AG04449 (cell line): ENCODE measurements around the gene SPTB.

Experiments
- CTCF ChIA-PET: fragments of 350-600 bp; formaldehyde crosslinking; extraction: SDS; loops from one replicate; lab custom pipeline; 2021; ENCODE audit warnings: antibody characterized with exemption; lab: Yijun Ruan, JAX
- POLR2A ChIA-PET: fragments of 400-600, 350-600 bp; formaldehyde crosslinking; extraction: SDS; loops from one replicate; lab custom pipeline; 2020; ENCODE audit warnings: antibody characterized with exemption, inconsistent platforms; lab: Yijun Ruan, JAX
- DNase-seq: peaks from one replicate; pipeline ENCODE4 v3.0.0-alpha.2; 2010; ENCODE audit warnings: low read depth, low spot score
- H3K4me3 ChIP-seq: 2 replicates; pipeline ENCODE4 v1.5.1; 2011; ENCODE audit warnings: low read depth, mild to moderate bottlenecking, control low read depth, low read length
- TF ChIP-seq, protein P1 (sequence below): IDR thresholded peaks from one replicate; pipeline ENCODE4 v1.5.1; 2011; ENCODE audit warnings: mild to moderate bottlenecking, moderate library complexity, low read length, control low read depth, inconsistent platforms; ENCODE audit not compliant: insufficient read depth; ENCODE audit errors: missing control alignments

SPTB gene

DNA sequence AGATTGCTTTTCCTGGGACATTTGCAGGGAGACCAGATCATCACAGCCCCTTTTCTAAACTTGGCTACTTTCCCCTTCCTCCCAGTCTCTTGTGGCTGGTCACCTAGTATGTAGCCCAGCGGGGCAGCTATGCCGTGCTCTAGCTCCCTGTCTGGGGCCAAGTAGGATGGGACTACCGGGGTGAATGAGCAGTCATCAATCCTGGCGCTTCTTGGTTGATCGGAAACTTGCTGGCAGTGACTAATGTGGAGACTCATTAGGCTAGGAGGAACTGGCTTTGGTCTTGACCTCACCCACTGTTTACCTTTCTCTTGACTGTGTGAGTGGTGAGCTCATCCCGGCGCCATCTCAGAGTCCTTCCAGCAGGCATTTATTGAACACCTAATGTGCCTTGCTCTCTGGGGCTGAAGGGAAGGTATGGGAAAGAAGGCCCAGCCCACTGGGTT is 159.6 kb downstream of the SPTB start:
- TF ChIP-seq, protein P1, sequence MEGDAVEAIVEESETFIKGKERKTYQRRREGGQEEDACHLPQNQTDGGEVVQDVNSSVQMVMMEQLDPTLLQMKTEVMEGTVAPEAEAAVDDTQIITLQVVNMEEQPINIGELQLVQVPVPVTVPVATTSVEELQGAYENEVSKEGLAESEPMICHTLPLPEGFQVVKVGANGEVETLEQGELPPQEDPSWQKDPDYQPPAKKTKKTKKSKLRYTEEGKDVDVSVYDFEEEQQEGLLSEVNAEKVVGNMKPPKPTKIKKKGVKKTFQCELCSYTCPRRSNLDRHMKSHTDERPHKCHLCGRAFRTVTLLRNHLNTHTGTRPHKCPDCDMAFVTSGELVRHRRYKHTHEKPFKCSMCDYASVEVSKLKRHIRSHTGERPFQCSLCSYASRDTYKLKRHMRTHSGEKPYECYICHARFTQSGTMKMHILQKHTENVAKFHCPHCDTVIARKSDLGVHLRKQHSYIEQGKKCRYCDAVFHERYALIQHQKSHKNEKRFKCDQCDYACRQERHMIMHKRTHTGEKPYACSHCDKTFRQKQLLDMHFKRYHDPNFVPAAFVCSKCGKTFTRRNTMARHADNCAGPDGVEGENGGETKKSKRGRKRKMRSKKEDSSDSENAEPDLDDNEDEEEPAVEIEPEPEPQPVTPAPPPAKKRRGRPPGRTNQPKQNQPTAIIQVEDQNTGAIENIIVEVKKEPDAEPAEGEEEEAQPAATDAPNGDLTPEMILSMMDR: no peak
- DNase-seq: peak; percentile 59
- ChIA-PET POLR2A (no interaction called here), CTCF (interaction anchor here (1.0 to 2.4 kb wide), 4 partner anchors 15 to 48 kb away, joined by 3 to 8 read pairs (median 4); no protein-coding TSS in a partner anchor)
- no peak overlapping the region for H3K4me3 ChIP-seq

DNA sequence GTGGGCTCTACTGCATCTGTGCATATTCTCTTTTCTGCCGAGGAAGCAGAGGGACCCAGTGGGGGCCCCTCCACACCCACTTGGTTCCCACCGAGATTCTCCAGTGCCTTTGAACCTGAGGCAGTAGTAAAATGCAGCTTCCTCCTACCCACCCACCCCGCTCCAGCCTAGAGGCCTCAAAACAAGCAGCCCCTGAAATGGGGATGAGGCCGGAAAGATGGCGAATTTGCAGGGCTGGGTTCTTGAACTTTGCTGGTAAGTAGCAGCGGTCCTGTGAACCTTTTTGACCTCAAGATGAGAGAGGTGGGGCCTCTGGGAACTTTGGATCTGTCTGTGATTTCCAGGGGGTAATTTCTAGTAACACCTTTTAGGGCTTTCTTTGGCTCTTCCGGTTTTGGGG is 160.1 kb downstream of the SPTB start:
- CTCF ChIA-PET: interaction anchor here (1.5 to 2.4 kb wide), 2 partner anchors 14 to 42 kb away, joined by 3 to 8 read pairs; no protein-coding TSS in a partner anchor
- no peak overlapping the region for H3K4me3 ChIP-seq

DNA sequence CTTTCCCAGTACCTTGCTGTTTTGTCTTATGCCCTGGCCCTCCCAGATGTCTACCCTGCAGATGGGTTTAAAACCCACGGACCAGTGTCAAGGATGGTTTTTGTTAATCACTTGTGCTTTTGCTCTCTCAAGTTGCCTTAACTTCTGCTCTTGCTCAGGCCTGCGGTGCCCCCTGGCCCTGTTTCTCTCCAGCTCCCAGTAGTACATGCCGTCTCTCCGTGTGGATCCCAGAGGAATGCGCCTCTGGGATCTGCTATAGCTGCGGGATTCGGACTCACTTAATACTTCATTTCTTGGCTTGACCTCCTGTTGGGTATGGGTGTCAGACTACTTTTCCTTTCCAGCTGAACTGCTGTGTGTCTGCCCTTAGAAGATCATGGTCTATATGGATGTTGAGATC is 160.9 kb downstream of the SPTB start:
- TF ChIP-seq, protein P1: no peak
- no peak overlapping the region for H3K4me3 ChIP-seq
- CTCF ChIA-PET: interaction anchor here (1.4 to 3.0 kb wide), 2 partner anchors 10 to 44 kb away, joined by 3 to 12 read pairs; no protein-coding TSS in a partner anchor
- DNase-seq: no peak
- POLR2A ChIA-PET: interaction anchor here (1.7 kb wide), 1 partner anchor 14 kb away, joined by 5 read pairs; the partner anchor contains the start of gene PLEKHG3

More for the DNA sequence above, 160.1 kb downstream of the SPTB start:
- TF ChIP-seq, protein P1: no peak
- POLR2A ChIA-PET: no interaction called here
- no peak for DNase-seq

DNA sequence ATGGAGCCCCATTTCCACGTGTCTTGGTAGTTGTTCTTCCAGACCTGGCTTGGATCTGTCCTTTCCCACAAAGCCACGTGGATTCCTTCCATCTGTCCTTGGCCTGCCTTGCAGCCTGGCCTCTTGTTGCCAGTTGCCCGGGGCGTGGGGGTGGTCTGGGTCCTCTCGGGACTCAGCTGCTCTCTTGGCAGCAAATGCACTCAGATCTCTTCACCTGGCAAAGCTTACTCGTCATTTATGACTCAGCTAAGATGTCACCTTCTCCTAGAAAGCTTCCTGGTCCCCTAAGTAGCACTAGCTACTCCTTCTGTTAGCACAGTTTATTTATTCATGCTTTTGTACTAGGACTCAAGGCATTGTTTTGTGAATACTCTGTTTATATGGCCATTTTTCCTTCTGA is 161.8 kb downstream of the SPTB start:
- ChIA-PET CTCF (interaction anchor here (0.9 to 3.0 kb wide), 3 partner anchors 9 to 47 kb away, joined by 3 to 12 read pairs (median 3); no protein-coding TSS in a partner anchor), POLR2A (interaction anchor here (1.7 kb wide), 1 partner anchor 14 kb away, joined by 5 read pairs; the partner anchor contains the start of gene PLEKHG3)
- DNase-seq: no peak
- TF ChIP-seq, protein P1: no peak
- H3K4me3 ChIP-seq: no peak overlapping the region

DNA sequence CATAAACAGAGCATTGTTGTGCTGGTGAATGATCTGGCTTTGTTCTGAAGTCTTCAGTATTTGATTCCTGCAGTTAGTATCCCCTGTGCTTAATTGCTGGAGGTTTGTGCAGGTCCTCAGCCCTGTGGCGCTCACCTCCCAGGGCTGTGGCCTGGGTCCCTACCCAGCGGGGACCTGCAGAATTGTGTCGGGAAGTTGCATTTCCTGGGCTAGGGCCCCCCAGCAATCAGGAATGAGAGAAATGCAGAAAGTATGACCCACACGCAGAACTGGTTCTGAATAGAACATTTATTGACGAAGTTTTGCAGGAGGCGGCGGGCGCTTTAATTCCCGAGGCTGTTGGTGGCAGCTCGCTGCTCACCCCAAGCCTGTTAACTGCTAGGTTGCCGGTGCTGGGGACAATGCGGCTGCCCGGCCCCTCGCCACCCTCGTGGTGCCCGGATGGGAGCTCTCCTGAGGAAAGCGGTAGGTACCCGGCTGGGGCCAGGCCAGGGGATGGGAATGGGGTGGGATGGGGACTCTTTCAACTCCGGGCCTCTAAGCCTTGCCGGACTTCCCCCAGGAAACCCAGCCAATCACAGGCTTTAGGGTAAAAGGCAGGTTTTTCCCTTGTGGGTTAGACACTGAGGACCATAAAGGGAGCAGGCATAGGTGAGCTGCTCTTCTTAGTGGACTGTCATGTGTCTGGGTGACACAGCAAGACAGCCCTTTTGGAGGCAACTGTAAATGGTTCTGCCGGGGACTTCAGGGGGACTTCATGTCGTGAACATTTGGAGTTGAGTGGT is 163.9 kb downstream of the SPTB start:
- ChIA-PET CTCF (interaction anchor here (1.3 kb wide), 1 partner anchor 46 kb away, joined by 3 read pairs; no protein-coding TSS in a partner anchor), POLR2A (interaction anchor here (0.6 to 1.0 kb wide), 2 partner anchors 175 to 522 kb away, joined by 3 read pairs; partner anchors contain the start of gene HSPA2)
- TF ChIP-seq, protein P1: no peak
- DNase-seq: no peak
- peak overlapping the region; percentile 28 for H3K4me3 ChIP-seq
